OCI-LY1 (cell line): Measurements from ENCODE around the gene FANCI.

Experiments used
- EZH2 ChIP-seq: fragments of 200-600 bp; sonication (generic), shearing (Covaris generic); IDR thresholded peaks from 2 replicates; pipeline ENCODE4 v1.8.0; 2017; ENCODE audit warnings: borderline replicate concordance, mixed run types, mild to moderate bottlenecking, antibody characterized with exemption, low read length, moderate library complexity, mixed read lengths
- TF ChIP-seq, protein P1 (sequence below): fragments of 200-600 bp; sonication (generic), shearing (Covaris generic); IDR thresholded peaks from 2 replicates; pipeline ENCODE4 v1.5.1; 2017; ENCODE audit warnings: mild to moderate bottlenecking, antibody characterized with exemption, low read length, moderate library complexity, mixed read lengths

DNA sequence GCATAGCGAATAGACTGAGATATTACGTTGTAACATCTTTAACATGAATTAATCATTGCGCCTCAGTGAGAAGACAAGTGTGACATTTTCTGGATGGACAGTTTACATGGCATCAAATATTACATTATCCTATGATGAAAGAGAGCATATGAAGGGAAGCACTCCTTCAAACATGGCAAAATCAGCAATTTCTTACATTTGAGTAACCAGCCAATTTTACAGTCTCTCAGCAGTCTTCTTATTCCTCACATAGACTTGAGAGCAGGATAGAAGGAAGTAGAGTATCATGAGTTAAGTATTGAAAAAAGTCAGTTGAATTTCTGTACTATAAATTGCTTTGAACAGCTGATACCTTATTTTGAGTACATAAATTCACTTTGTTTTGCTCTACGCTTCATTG, 38.9 kb downstream of the FANCI start:
- TF ChIP-seq EZH2 = no peak
- TF ChIP-seq, protein P1, sequence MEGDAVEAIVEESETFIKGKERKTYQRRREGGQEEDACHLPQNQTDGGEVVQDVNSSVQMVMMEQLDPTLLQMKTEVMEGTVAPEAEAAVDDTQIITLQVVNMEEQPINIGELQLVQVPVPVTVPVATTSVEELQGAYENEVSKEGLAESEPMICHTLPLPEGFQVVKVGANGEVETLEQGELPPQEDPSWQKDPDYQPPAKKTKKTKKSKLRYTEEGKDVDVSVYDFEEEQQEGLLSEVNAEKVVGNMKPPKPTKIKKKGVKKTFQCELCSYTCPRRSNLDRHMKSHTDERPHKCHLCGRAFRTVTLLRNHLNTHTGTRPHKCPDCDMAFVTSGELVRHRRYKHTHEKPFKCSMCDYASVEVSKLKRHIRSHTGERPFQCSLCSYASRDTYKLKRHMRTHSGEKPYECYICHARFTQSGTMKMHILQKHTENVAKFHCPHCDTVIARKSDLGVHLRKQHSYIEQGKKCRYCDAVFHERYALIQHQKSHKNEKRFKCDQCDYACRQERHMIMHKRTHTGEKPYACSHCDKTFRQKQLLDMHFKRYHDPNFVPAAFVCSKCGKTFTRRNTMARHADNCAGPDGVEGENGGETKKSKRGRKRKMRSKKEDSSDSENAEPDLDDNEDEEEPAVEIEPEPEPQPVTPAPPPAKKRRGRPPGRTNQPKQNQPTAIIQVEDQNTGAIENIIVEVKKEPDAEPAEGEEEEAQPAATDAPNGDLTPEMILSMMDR = no peak
